ENCODE measurements around the gene LPP. TPM values are rescaled to one million over a fixed set of nuclear protein-coding genes. Genes with fewer than 3 reads are reported as not detected.

The LPP gene
- total RNA-seq, 1 experiment from 2014 or later = 20.4 TPM

GRCh38 chr3:188124184-188124583 is 29.8 kb upstream of the LPP start:
- ChIA-PET POLR2A (ENCODE audit: unreplicated experiment) (no interaction called here), CTCF (no interaction called here)
- Histone ChIP-seq H3K27ac (ENCODE audit: low read length) (no peak overlapping the region), H3K9me3 (ENCODE audit: low read length) (no peaks in the 10 kb centered on the region), H2AFZ (ENCODE audit: low read length) (no peak overlapping the region), H3K36me3 (ENCODE audit: low read depth, low read length) (no peaks in the 10 kb centered on the region), H4K20me1 (ENCODE audit: low read length) (no peaks in the 10 kb centered on the region), H3K4me2 (ENCODE audit: low read length) (no peak overlapping the region), H3K9me2 (replicated peaks; ENCODE audit: low read length) (0 out of 2 replicates have a peak, but pooled peaks cover 3% of the 10 kb centered on the region), H3K79me2 (ENCODE audit: low read length) (no peaks in the 10 kb centered on the region), H3K4me3 (ENCODE audit: low read length) (no peak overlapping the region), H3K4me1 (ENCODE audit: insufficient read depth, low read length) (no peaks in the 10 kb centered on the region), H3F3A (ENCODE audit: low read length, unreplicated experiment) (no peaks in the 10 kb centered on the region), H3K27me3 (ENCODE audit: low read length) (no peaks in the 10 kb centered on the region), H3K9ac (ENCODE audit: low read length) (no peak overlapping the region)
- intact Hi-C loops (cut with micrococcal nuclease) = no loop called here
- DNase-seq = no peak
- no TSS peak for BruUV-seq (replicated peaks)
- no peak for ATAC-seq
- TF ChIP-seq EZH2phosphoT487 (IDR thresholded peaks at IDR 0.05; ENCODE audit: borderline replicate concordance, low read length) (no peak), EZH2 (IDR thresholded peaks at IDR 0.05; ENCODE audit: low read length, unreplicated experiment) (no peak)
- TF ChIP-seq, protein P1, sequence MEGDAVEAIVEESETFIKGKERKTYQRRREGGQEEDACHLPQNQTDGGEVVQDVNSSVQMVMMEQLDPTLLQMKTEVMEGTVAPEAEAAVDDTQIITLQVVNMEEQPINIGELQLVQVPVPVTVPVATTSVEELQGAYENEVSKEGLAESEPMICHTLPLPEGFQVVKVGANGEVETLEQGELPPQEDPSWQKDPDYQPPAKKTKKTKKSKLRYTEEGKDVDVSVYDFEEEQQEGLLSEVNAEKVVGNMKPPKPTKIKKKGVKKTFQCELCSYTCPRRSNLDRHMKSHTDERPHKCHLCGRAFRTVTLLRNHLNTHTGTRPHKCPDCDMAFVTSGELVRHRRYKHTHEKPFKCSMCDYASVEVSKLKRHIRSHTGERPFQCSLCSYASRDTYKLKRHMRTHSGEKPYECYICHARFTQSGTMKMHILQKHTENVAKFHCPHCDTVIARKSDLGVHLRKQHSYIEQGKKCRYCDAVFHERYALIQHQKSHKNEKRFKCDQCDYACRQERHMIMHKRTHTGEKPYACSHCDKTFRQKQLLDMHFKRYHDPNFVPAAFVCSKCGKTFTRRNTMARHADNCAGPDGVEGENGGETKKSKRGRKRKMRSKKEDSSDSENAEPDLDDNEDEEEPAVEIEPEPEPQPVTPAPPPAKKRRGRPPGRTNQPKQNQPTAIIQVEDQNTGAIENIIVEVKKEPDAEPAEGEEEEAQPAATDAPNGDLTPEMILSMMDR (conservative IDR thresholded peaks at IDR 0.05; ENCODE audit: low read depth, low read length) = no peak

DNA sequence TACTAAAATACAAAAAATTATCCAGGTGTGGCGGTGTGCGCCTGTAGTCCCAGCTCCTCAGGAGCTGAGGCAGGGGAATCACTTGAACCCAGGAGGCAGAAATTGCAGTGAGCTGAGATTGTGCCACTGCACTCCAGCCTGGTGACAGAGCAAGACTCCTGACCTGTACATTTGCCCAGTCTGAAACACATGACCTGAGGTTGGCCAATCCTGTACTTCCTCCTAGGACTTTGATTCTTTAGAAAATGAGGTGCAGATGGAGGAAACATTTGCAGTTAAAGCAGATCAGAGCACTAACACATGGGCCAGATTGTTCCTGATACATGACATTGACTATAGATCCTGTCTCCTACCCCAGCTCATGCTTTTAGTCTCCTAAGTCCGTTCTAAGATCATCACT is 28.9 kb upstream of the LPP start:
- DNase-seq (no peak), ATAC-seq (no peak)
- no peak overlapping the region for H3K4me2 ChIP-seq (ENCODE audit: low read length)
- H3K9me3 ChIP-seq (ENCODE audit: low read length) = no peaks in the 10 kb centered on the region
- H2AFZ ChIP-seq (ENCODE audit: low read length) = no peak overlapping the region
- intact Hi-C loops (cut with micrococcal nuclease) = no loop called here
- no peaks in the 10 kb centered on the region for H3K36me3 ChIP-seq (ENCODE audit: low read depth, low read length)
- ChIA-PET POLR2A (ENCODE audit: unreplicated experiment) (no interaction called here), CTCF (no interaction called here)
- no peaks in the 10 kb centered on the region for H3F3A ChIP-seq (ENCODE audit: low read length, unreplicated experiment)
- no peaks in the 10 kb centered on the region for H4K20me1 ChIP-seq (ENCODE audit: low read length)
- no peaks in the 10 kb centered on the region for H3K27me3 ChIP-seq (ENCODE audit: low read length)
- TF ChIP-seq EZH2phosphoT487 (IDR thresholded peaks at IDR 0.05; ENCODE audit: borderline replicate concordance, low read length) = no peak
- TF ChIP-seq EZH2 (IDR thresholded peaks at IDR 0.05; ENCODE audit: low read length, unreplicated experiment) = no peak
- TF ChIP-seq, protein P1 (conservative IDR thresholded peaks at IDR 0.05; ENCODE audit: low read depth, low read length) = no peak
- no TSS peak for BruUV-seq (replicated peaks)
- H3K4me1 ChIP-seq (ENCODE audit: insufficient read depth, low read length) = no peaks in the 10 kb centered on the region
- H3K27ac ChIP-seq (ENCODE audit: low read length) = no peak overlapping the region
- no peaks in the 10 kb centered on the region for H3K79me2 ChIP-seq (ENCODE audit: low read length)
- H3K4me3 ChIP-seq (ENCODE audit: low read length) = no peak overlapping the region
- no peak overlapping the region for H3K9ac ChIP-seq (ENCODE audit: low read length)
- 0 out of 2 replicates have a peak, but pooled peaks cover 3% of the 10 kb centered on the region for H3K9me2 ChIP-seq (replicated peaks; ENCODE audit: low read length)

DNA sequence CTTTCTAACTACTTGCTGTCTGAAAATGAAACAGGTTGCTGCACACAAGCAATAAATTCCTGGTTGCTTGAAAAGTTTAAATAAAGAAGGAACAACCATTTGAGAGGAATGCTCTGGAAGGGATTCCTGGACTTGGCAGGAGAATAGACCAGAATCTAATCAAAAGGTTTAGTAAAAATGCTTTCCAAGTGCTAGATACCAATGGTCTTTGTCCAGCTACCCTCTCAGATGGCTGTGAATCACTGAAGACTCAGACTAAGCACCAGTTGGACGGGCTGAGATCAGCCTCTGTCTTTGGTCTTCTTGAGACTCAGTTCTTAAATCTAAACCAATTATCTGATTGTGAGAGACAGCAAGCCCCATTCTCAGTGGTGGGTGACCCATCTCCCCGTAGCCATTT is 27.7 kb upstream of the LPP start:
- TF ChIP-seq EZH2phosphoT487 (IDR thresholded peaks at IDR 0.05; ENCODE audit: borderline replicate concordance, low read length) (no peak), EZH2 (IDR thresholded peaks at IDR 0.05; ENCODE audit: low read length, unreplicated experiment) (no peak)
- TF ChIP-seq, protein P1 (conservative IDR thresholded peaks at IDR 0.05; ENCODE audit: low read depth, low read length) = no peak
- intact Hi-C loops (cut with micrococcal nuclease) = no loop called here
- DNase-seq = no peak
- ChIA-PET CTCF (no interaction called here), POLR2A (ENCODE audit: unreplicated experiment) (interaction anchor here (0.5 kb wide), 1 partner anchor 84 kb away, joined by 3 read pairs; no protein-coding TSS in a partner anchor)
- Histone ChIP-seq H3K9me3 (ENCODE audit: low read length) (no peaks in the 10 kb centered on the region), H3K27me3 (ENCODE audit: low read length) (no peaks in the 10 kb centered on the region), H3K36me3 (ENCODE audit: low read depth, low read length) (no peaks in the 10 kb centered on the region), H3K79me2 (ENCODE audit: low read length) (no peaks in the 10 kb centered on the region), H3K9me2 (replicated peaks; ENCODE audit: low read length) (0 out of 2 replicates have a peak, but pooled peaks cover 3% of the 10 kb centered on the region), H3K4me1 (ENCODE audit: insufficient read depth, low read length) (0 out of 2 replicates have a peak, but pooled peaks cover 1% of the 10 kb centered on the region), H2AFZ (ENCODE audit: low read length) (no peak overlapping the region), H3K4me2 (ENCODE audit: low read length) (no peak overlapping the region), H3F3A (ENCODE audit: low read length, unreplicated experiment) (no peaks in the 10 kb centered on the region), H3K9ac (ENCODE audit: low read length) (no peak overlapping the region), H3K27ac (ENCODE audit: low read length) (no peak overlapping the region), H3K4me3 (ENCODE audit: low read length) (no peak overlapping the region), H4K20me1 (ENCODE audit: low read length) (no peaks in the 10 kb centered on the region)
- no peak for ATAC-seq
- no TSS peak for BruUV-seq (replicated peaks)

Measured in PC-3 (cell line).